Astrocyte (in vitro differentiated cells and primary cell): Measurements from ENCODE around the gene CPNE7.

Experiments
- EZH2 ChIP-seq: IDR thresholded peaks from 2 replicates; pipeline ENCODE4 v1.6.1; 2012; ENCODE audit warnings: mild to moderate bottlenecking, low read length, inconsistent platforms; ENCODE audit not compliant: insufficient read depth
- TF ChIP-seq, protein P1 (sequence below): IDR thresholded peaks from 2 replicates; pipeline ENCODE4 v1.5.1; 2011; ENCODE audit warnings: low read depth, mild to moderate bottlenecking, inconsistent platforms, low read length, moderate library complexity; ENCODE audit not compliant: insufficient read depth

DNA sequence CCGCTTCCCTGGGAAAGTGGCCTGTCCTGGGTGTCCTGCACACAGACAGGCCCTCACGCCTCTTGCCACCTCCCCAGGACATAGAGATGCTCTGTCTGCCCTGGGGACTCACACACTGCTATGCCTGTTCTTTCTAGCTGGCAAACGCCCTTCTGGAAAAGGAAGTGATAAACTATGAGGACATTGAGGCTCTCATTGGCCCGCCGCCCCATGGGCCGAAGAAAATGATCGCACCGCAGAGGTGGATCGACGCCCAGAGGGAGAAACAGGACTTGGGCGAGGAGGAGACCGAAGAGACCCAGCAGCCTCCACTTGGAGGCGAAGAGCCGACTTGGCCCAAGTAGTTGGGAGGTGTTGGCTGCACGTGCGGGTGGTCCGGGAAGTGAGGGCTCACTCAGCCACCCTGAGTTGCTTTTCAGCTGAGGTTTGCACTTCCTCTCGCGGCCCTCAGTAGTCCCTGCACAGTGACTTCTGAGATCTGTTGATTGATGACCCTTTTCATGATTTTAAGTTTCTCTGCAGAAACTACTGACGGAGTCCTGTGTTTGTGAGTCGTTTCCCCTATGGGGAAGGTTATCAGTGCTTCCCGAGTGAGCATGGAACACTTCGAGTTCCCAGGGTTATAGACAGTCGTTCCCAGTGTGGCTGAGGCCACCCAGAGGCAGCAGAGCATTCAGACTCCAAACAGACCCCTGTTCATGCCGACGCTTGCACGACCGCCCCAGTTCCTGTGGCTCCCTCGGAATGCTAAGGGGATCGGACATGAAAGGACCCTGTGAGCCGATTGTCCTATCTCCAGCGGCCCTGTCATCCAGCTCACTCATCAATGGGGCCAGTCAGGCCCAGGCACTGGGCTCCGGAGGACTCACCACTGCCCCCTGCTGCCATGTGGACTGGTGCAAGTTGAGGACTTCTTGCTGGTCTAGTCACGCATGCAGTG lies 18.5 kb upstream of the CPNE7 start:
- TF ChIP-seq, protein P1, sequence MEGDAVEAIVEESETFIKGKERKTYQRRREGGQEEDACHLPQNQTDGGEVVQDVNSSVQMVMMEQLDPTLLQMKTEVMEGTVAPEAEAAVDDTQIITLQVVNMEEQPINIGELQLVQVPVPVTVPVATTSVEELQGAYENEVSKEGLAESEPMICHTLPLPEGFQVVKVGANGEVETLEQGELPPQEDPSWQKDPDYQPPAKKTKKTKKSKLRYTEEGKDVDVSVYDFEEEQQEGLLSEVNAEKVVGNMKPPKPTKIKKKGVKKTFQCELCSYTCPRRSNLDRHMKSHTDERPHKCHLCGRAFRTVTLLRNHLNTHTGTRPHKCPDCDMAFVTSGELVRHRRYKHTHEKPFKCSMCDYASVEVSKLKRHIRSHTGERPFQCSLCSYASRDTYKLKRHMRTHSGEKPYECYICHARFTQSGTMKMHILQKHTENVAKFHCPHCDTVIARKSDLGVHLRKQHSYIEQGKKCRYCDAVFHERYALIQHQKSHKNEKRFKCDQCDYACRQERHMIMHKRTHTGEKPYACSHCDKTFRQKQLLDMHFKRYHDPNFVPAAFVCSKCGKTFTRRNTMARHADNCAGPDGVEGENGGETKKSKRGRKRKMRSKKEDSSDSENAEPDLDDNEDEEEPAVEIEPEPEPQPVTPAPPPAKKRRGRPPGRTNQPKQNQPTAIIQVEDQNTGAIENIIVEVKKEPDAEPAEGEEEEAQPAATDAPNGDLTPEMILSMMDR, result peak; percentile 89
- no peak for TF ChIP-seq EZH2
